HG03039 (cell line): ENCODE data around the gene POLR2H.

ENCODE experiments used
- ATAC-seq: cut with Tn5 transposase; IDR thresholded peaks from one replicate; pipeline ENCODE4 v1.9.1; 2021; ENCODE audit warnings: mild to moderate bottlenecking, moderate library complexity; ENCODE audit not compliant: unreplicated experiment

Gene POLR2H

GRCh38 chr3:184351511-184352148, 9.9 kb upstream of the POLR2H start:
- ATAC-seq: no peak

GRCh38 chr3:184352149-184352785, 9.2 kb upstream of the POLR2H start:
- ATAC-seq: no peak

- ATAC-seq: no peak
These were observed 8.5 kb upstream of the POLR2H start for GRCh38 chr3:184352897-184353545.

DNA sequence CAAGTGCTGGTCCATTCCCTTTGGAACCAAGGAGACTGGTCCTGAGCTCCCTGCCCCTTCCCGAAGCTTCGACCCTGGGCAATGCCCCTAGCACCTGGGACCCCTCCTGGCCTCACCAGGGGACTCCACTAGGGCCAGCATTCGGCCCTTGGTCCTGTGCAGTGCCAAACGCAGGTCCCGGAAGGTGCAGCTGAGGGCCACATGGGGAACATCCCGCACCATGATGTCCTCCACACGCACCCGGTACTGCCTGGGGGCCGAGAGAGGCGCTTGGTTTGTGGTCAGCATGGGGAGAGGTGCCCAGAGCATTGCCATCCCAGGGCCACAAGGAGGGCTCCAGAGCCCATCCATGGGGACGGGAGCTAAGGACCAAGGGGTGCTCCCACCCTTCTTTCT, 8.0 kb upstream of the POLR2H start:
- ATAC-seq: no peak

DNA sequence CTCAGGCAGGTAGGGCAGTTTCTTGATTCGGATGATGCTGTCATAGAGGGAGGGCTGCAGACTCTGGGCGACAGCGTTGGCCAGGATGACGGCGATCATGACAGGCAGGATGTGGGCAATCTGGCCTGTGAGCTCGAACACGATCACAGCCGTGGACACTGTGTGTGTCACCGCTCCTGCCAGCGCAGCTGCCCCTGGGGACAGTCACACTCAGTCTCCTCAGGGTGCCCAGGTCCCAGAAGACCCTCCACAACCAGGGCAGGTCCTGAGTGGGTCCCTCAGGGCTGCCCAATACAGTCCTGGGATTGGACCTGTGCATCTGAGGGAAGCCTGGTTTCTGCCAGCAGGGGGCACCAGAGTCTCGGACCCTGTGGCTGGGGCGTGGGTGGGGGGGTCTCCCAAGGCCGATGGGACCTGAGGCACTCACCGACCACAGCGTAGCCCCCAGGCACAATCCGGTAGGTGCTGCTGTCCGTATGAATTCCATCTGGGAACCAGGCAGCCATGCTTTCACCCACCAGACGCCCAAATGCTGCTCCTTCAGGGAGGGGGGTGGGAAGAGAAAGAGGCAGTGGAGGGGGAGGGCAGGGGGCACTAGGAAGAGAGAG, 7.3 kb upstream of the POLR2H start:
- ATAC-seq: no peak

- no peak for ATAC-seq
These were observed 6.8 kb upstream of the POLR2H start for GRCh38 chr3:184354754-184355153.

DNA sequence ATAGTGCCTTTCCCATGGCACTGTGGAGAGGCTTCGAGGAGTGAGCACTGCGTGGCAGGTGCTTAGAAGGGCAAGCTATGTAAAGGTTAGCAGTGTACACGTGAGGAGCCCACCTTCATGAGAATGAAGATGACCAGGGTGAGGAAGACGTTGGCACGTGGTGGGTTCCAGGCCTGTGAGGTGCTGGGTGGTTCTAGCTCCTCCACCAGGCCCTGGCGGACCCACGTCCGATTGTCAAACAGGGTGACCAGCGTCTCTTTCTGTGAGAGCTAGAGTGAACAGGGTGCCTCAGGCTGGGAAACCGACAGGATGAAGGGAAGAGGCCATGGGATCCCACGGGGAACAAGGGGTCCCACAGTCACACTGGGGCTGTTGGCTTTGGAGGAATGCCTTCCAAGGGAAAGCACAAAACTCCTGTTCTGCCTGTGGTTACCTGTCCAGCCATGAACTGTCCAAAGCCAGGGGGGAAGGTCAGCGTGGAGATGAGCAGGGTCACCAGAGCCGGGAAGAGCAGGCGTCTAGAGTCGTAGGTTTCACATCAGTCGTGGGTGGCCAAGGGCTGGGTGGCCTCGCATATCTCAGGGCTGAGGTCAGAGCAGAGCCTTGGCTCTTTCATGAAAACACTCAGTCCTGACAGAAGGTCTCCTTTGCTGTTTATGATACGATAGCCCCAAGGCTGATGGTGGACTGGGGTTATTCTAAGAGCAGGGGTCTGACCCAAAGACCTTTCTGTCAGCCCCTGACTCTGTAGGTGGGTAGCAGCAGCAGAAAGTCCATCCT, 6.1 kb upstream of the POLR2H start:
- no peak for ATAC-seq

GRCh38 chr3:184357248-184358123, 4.0 kb upstream of the POLR2H start:
- ATAC-seq: no peak

DNA sequence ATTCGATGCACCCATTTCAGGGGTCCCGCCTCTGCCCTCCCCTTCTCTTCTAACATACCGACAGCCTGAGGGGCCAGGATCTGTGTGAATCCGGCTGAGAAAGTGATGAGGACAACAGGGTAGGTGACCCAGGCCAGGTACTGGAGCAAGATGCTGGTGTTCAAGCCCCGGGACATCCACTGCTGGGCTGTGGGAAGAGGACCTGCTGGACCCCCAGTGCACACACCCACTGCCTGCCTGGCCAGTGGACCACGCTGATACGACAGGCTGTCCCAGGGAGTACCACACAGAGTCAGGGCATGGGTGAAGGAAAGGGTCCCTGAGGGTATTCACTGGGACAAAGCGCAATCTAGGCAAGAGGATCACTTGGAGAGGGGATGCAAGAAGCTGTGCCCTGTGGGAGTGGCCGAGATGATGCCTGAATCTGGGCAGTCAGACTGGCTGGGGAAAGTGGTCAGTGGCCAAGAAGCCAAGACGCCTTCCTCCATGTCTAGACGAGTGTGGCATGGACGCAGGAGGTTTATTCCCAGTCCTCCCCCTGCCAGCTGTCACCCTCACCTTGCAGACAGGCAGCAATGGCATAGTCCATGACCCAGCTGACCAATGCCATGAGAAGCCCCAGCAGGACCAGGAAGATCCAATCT, 3.3 kb upstream of the POLR2H start:
- no peak for ATAC-seq

- ATAC-seq: no peak
These were observed 2.6 kb upstream of the POLR2H start for GRCh38 chr3:184358921-184359350.

- no peak for ATAC-seq
These were observed 1.9 kb upstream of the POLR2H start for GRCh38 chr3:184359610-184360009.

DNA sequence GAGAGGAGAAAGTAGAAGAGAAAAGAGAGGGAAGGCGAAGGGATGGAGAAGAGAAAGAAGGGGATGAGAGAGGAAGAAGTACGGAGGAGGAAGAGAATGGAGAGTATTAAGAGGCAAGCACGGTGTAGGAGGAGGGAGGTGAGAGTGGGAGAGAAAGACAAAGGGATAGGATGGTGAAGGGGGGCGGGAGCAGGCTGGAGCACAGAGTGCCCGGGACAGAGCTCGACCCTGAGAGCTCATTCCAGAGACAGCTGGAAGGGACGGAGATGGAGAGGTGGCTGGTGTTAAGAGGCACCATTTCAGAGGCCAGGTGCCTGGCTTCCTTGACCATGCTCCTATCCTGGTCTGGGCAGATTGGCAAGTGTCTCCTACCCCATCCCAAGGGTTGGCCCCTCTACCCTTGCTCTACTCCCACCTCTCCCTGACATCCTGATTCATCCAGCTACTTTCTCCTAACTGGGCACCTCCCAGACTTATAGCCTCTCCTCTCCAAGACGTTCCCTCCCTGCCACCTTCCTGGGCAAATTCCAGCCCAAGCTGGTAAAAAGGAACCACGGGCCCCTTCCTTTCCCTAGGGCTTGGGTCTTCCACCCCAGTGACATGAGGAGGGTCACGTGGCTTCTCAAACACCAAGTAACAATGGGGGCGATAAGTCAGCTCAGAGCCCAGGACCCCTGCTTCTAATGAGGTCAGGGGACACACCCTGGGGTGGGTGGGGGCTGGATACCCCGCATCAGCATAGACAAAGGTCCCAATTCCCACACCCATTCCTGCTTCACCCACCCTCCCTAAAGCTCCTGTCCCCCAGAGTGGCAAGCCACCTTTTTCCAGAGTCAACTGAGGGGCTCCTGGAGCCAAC, 1.2 kb upstream of the POLR2H start:
- ATAC-seq: no peak

DNA sequence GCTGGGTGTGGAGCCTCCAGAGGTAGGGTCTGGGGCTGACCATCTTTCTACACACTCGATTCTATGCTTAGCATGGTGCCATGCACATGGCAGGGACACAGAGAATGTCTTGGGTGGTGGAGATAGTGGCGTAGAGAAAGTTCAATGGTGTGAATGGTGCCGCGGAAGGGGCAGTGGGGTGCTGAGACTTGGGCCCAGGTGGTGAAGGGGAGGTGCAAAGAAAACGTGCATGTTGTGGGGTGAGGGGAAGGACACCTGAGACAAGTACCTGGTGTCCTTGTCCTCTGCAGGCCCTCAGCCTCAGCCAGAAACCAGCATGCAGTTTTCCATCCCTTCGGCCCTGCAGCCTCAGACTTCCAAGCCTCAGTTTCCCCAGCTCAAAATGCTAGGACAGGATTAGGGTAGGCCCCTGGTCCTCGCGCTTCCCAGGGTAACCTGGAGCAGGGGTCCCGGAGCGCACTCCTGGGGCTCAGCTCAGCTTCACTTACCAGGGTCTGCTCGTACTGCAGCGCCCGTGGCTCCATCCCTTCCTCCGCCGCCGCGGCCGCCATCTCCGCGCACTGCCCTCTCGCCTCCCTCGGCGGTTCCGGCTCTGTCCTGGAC, 480 bp upstream of the POLR2H start:
- ATAC-seq: peak; percentile 0

GRCh38 chr3:184361932-184362667, 590 bp downstream of the POLR2H start:
- no peak for ATAC-seq

DNA sequence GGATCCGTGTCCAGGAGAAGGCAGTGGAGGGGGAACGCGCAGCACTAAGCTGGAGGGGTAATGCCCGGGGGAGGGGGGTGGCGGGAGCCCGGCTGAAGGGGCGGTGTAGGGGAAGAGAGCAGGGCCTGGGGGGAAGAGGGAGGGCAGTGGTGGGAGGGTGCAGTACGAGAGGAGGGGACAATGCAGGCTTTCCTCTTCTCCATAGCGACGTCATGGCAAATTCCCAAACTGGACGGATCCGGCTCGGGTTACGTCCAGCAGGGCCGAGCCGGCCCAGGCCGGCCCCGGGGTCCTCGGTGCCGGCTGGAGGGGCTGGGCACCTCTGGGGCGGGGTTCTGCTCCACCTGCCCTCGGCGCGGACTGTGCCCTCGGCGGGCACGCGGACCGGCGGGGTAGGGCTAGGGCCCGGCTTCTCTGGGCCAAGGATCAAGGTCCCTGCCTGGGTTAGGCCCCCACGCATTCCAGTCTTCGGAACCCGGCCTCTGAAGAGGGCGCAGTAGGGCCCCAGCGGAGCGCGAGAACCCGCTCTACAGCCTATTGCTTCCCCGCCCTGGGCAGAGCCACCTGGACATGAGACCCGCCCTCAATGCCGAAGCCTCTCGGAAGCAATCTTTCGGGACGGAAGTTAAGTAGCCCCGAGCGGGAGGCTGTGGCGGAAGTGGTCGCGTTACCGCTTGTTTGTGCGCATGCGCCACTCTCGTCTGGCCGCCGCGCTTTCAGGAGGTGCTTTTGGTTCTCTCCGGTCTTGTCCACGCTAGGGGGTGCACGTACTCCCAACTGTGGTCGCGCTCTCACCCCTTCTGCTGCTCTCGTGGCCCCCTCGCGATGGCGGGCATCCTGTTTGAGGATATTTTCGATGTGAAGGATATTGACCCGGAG, 1.4 kb downstream of the POLR2H start:
- ATAC-seq: peak; percentile 71

DNA sequence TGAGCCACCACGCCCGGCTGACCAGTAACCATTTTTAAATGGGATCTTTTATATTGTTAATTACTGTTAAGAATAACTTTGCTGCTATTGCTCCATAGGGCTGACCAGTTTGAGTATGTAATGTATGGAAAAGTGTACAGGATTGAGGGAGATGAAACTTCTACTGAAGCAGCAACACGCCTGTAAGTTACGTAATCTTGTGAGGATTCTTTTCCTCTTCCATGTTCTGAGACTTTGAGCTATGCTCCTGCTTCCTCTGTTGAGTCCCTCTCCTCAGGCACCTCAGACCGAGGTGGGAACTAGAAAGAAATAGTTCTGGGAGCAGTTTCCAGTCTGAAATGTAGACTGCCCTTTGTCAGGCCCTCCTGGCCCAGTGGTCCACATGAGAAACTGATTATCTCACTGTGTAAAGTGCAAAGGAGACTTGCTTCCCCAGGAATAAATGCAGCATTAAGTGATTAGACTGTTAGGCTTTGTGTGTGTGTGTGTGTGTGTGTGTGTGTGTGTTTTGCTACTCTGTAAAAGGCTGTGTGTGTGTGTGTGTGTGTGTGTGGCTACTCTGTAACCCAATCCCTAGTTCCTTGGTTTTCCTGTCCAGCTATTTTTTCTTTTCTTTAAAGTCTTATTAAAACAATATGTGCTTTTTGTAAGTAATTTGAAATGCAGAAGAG, 5.2 kb downstream of the POLR2H start:
- no peak for ATAC-seq
